Endothelial cell of umbilical vein (primary cell): ENCODE data around the gene ATF7IP. TPM values are rescaled to one million over a fixed set of nuclear protein-coding genes. Genes with fewer than 3 reads are reported as not detected.

Source experiments
- BruUV-seq: library from RNA; stranded (reverse); fragments of 400-500 nt; replicated peaks from 2 replicates; lab custom pipeline; 2021; lab: Mats Ljungman, UMichigan
- CTCF ChIA-PET: fragments of 300-600, 350-600 bp; sonication (Branson Sonifier 250); formaldehyde crosslinking; loops from one replicate; lab custom pipeline; 2021; ENCODE audit warnings: antibody characterized with exemption, inconsistent platforms; lab: Charles Lee
- POLR2A ChIA-PET: fragments of 300-600, 350-600 bp; sonication (Branson Sonifier 250); formaldehyde crosslinking; loops from one replicate; lab custom pipeline; 2021; ENCODE audit warnings: antibody characterized with exemption, inconsistent platforms; lab: Charles Lee
- DNase-seq: peaks from one replicate; pipeline ENCODE4 v3.0.0-alpha.2; 2011; ENCODE audit warnings: low read depth, low spot score
- FAIRE-seq: peaks from 2 replicates; lab custom pipeline; 2011; peaks lifted over from hg19 to GRCh38; lab: Jason Lieb, UNC
- H2AFZ ChIP-seq: 2 replicates; pipeline ENCODE4 v1.6.0; 2012; ENCODE audit warnings: low read depth, low read length, control low read depth, inconsistent platforms
- H3K27ac ChIP-seq: 2 replicates; pipeline ENCODE4 v1.5.1; 2011; ENCODE audit warnings: low read depth, mild to moderate bottlenecking, control low read depth, low read length, moderate library complexity; ENCODE audit not compliant: insufficient read depth
- H3K27me3 ChIP-seq, 2 experiments: 2 replicates each; pipeline versions ENCODE4 v1.6.0 to v1.6.1; 2011; ENCODE audit warnings: low read length in 2 of 2, mixed read lengths in 1 of 2; ENCODE audit not compliant: control insufficient read depth in 2 of 2, insufficient read depth in 2 of 2
- H3K36me3 ChIP-seq, 2 experiments: 2 replicates in 1 of 2; 3 replicates in 1 of 2; pipeline ENCODE4 v1.5.1; 2011; ENCODE audit warnings: low read length in 2 of 2, mild to moderate bottlenecking in 1 of 2, moderate library complexity in 1 of 2; ENCODE audit not compliant: control insufficient read depth in 2 of 2, insufficient read depth in 2 of 2; ENCODE audit errors: extremely low read depth in 1 of 2
- H3K4me1 ChIP-seq: 3 replicates; pipeline ENCODE4 v1.5.1; 2011; ENCODE audit warnings: mild to moderate bottlenecking, low read length; ENCODE audit not compliant: control insufficient read depth, insufficient read depth; ENCODE audit errors: extremely low read depth
- H3K4me2 ChIP-seq: 2 replicates; pipeline ENCODE4 v1.6.1; 2011; ENCODE audit warnings: low read length, control low read depth, mixed read lengths; ENCODE audit not compliant: insufficient read depth
- H3K4me3 ChIP-seq, 3 experiments: fragments of 200-600 bp in 1 of 3; sonication (generic), shearing (Covaris generic) in 1 of 3; replicated peaks in 1 of 3; 2 replicates each; pipeline ENCODE4 v1.5.1; 2011 to 2016; ENCODE audit warnings: control low read depth in 3 of 3, low read length in 3 of 3, mild to moderate bottlenecking in 2 of 3, inconsistent platforms in 1 of 3, low read depth in 1 of 3, moderate library complexity in 1 of 3; ENCODE audit not compliant: insufficient read depth in 1 of 3
- H3K79me2 ChIP-seq: 2 replicates; pipeline ENCODE4 v1.6.0; 2012; ENCODE audit warnings: low read length, inconsistent platforms; ENCODE audit not compliant: control insufficient read depth, insufficient read depth
- H3K9ac ChIP-seq: replicated peaks from 2 replicates; pipeline ENCODE3; 2011; ENCODE audit warnings: low read length, control low read depth; ENCODE audit not compliant: insufficient read depth; ENCODE audit errors: extremely low read depth
- H3K9me1 ChIP-seq: replicated peaks from 3 replicates; pipeline ENCODE4 v1.6.0; 2011; ENCODE audit warnings: mild to moderate bottlenecking, low read length; ENCODE audit not compliant: control insufficient read depth, insufficient read depth; ENCODE audit errors: extremely low read depth
- H3K9me3 ChIP-seq: replicated peaks from 2 replicates; pipeline ENCODE4 v1.5.1; 2012; ENCODE audit warnings: low read length, inconsistent platforms; ENCODE audit not compliant: control insufficient read depth, insufficient read depth
- H4K20me1 ChIP-seq: replicated peaks from 2 replicates; pipeline ENCODE3; 2011; ENCODE audit warnings: mild to moderate bottlenecking, low read length; ENCODE audit not compliant: control insufficient read depth, insufficient read depth; ENCODE audit errors: extremely low read depth
- GATA2 ChIP-seq: IDR thresholded peaks from 2 replicates; pipeline ENCODE4 v1.7.0; 2011; ENCODE audit warnings: low read depth, mild to moderate bottlenecking, moderate library complexity, mixed read lengths, low read length; ENCODE audit not compliant: insufficient read length, insufficient read depth
- JUN ChIP-seq: IDR thresholded peaks from 2 replicates; pipeline ENCODE4 v1.6.1; 2011; ENCODE audit warnings: borderline replicate concordance, low read depth; ENCODE audit not compliant: insufficient read length, insufficient read depth
- MYC ChIP-seq: IDR thresholded peaks from one replicate; pipeline ENCODE4 v1.6.1; 2011; ENCODE audit warnings: mild to moderate bottlenecking, low read depth, low read length
- POLR2A ChIP-seq: IDR thresholded peaks from 2 replicates; pipeline ENCODE4 v1.6.1; 2012; ENCODE audit warnings: low read depth, mild to moderate bottlenecking, control low read depth, low read length
- POLR2AphosphoS5 ChIP-seq: IDR thresholded peaks from 2 replicates; pipeline ENCODE4 v1.6.1; 2012; ENCODE audit warnings: low read depth, mild to moderate bottlenecking, control low read depth, low read length, moderate library complexity; ENCODE audit not compliant: insufficient read depth
- dilution Hi-C: fragments of 300-500 bp; cut with MboI; formaldehyde crosslinking; loops from one replicate; pipeline ENCODE4 v1.15.0; 2019; ENCODE audit warnings: low sequenced_read_pairs; ENCODE audit not compliant: extremely low pct_ligation_motif_present
- intact Hi-C: fragments of 100-400 bp; cut with micrococcal nuclease; formaldehyde crosslinking; loops from one replicate; pipeline ENCODE4 v1.10.0; 2022
- polyA plus RNA-seq, 4 experiments: library from polyadenylated mRNA; depleted of rRNA in 3 of 4; stranded (reverse) in 3 of 4; unstranded in 1 of 4; fragments of >200 nt; gene quantifications; 2 replicates each; pipeline versions ENCODE4 v1.2.1 to v1.2.3, GENCODE V29; 2011 to 2012; ENCODE audit warnings: missing spikeins in 1 of 4
- total RNA-seq: library from RNA; stranded (reverse); gene quantifications from 2 replicates; pipeline ENCODE4 v1.2.3, GENCODE V29; 2021

The ATF7IP gene
- total and polyA plus RNA-seq, 2 donors (not counting 3 experiments of a cell fraction or from before 2014, with no cell fraction given) = 14.5 to 73.5 TPM

DNA sequence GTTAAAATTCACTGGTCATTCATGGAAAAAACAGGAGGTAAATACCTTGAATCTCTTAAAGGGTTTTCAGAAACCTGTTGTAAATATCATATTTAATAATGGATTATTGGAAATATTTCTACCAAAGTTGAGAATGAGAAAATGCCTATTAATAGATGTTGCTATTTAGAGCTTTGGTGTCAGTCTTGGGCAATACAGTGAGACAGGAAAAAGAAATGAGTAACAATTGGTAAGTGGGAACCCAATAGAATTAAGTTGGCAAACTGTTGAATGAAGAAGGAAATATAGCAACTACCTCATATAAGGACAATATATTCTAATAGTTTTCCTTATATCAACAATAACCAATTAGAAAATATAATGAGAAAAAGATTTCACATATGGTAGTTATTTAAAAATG lies 78.0 kb downstream of the ATF7IP start:
- intact Hi-C loops (no loop called here), dilution Hi-C loops (no loop called here)
- H3K36me3 ChIP-seq = peaks cover 4 to 6% of the 10 kb centered on the region in 2 experiments
- H3K9ac ChIP-seq = no peak overlapping the region
- H3K9me1 ChIP-seq = no peaks in the 10 kb centered on the region
- H3K4me1 ChIP-seq = peaks cover 9% of the 10 kb centered on the region
- no peak for TF ChIP-seq GATA2
- TF ChIP-seq POLR2A = no peak
- TF ChIP-seq JUN = peak; percentile 30
- POLR2A ChIA-PET = no interaction called here
- H4K20me1 ChIP-seq = no peaks in the 10 kb centered on the region
- DNase-seq (peak; percentile 41), FAIRE-seq (no peak)
- BruUV-seq = no TSS peak
- no peaks in the 10 kb centered on the region for H3K27me3 ChIP-seq
- CTCF ChIA-PET = interaction anchor here (1.0 to 1.2 kb wide), 2 partner anchors 9 to 31 kb away, joined by 3 to 4 read pairs; no protein-coding TSS in a partner anchor
- H3K9me3 ChIP-seq = no peaks in the 10 kb centered on the region
- H3K79me2 ChIP-seq = peaks cover 7% of the 10 kb centered on the region
- H3K27ac ChIP-seq = no peak overlapping the region
- peak overlapping the region; percentile 17 for H3K4me2 ChIP-seq
- H3K4me3 ChIP-seq = no peak overlapping the region
- no peak overlapping the region for H2AFZ ChIP-seq

DNA sequence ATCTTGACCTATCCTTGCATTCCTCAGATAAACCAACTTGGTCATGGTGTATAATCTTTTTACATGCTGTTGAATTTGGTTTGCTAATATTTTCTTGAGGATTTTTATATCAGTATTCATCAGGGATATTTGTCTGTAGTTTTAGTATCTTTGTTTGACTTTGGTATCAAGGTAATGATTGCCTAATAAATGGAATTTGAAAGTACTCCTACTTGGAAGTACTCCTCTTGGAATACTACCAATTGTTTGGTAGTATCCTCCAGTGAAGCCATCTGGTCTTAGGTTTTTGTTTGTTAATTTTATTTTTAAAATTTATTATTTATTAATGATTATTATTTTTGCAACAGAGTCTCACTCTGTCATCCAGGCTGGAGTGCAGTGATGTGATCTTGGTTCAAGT lies 85.0 kb downstream of the ATF7IP start:
- ChIA-PET POLR2A (no interaction called here), CTCF (no interaction called here)
- intact Hi-C loops = no loop called here
- no peak overlapping the region for H3K9ac ChIP-seq
- H3K27me3 ChIP-seq = no peaks in the 10 kb centered on the region
- H3K4me2 ChIP-seq = no peak overlapping the region
- H4K20me1 ChIP-seq = no peaks in the 10 kb centered on the region
- no peaks in the 10 kb centered on the region for H3K9me1 ChIP-seq
- no peaks in the 10 kb centered on the region for H3K4me1 ChIP-seq
- DNase-seq (no peak), FAIRE-seq (no peak)
- no peak overlapping the region for H3K27ac ChIP-seq
- peaks cover 21% of the 10 kb centered on the region for H3K79me2 ChIP-seq
- H3K36me3 ChIP-seq = peaks cover 2 to 4% of the 10 kb centered on the region in 2 experiments
- H2AFZ ChIP-seq = no peak overlapping the region
- no TSS peak for BruUV-seq
- no peak overlapping the region for H3K4me3 ChIP-seq
- no peaks in the 10 kb centered on the region for H3K9me3 ChIP-seq
- TF ChIP-seq MYC (no peak), POLR2AphosphoS5 (no peak)
- dilution Hi-C loops = no loop called here
